ENCODE measurements around the gene NUPR1. TPM values are rescaled to one million over a fixed set of nuclear protein-coding genes. Genes with fewer than 3 reads are reported as not detected.
A peak's percentile ranks its signal among the peaks of the same experiment; 100 is the strongest.

Gene NUPR1
- total and polyA plus RNA-seq, 2 of the 13 experiments (the other 11 are each of a cell fraction or from before 2014, with no cell fraction given) = 18.0 to 25.6 TPM

- TF ChIP-seq SNAPC4 (CRISPR knock-in tag; IDR thresholded peaks at IDR 0.05) (peak; percentile 82; the same call in 1 of the 2 replicates), TCF7L2 (IDR thresholded peaks at IDR 0.05; ENCODE audit: low read depth, low read length) (no peak), POLR2G (IDR thresholded peaks at IDR 0.05; ENCODE audit: low read depth, low read length) (peak; percentile 99), BORCS8-MEF2B (CRISPR knock-in tag; IDR thresholded peaks at IDR 0.05) (peak; percentile 98), ZNF790 (CRISPR knock-in tag; IDR thresholded peaks at IDR 0.05; ENCODE audit: borderline replicate concordance) (peak; percentile 97), ZNF34 (CRISPR knock-in tag; IDR thresholded peaks at IDR 0.05; ENCODE audit: borderline replicate concordance) (peak; percentile 76; the same call in 1 of the 2 replicates), GATA4 (IDR thresholded peaks at IDR 0.05; ENCODE audit: borderline replicate concordance, low read depth) (peak; percentile 87), RBM22 (optimal IDR thresholded peaks at IDR 0.05; ENCODE audit: low read length) (no peak), ZNF7 (CRISPR knock-in tag; IDR thresholded peaks at IDR 0.05) (no peak), DMTF1 (CRISPR knock-in tag; IDR thresholded peaks at IDR 0.05) (0 out of 2 replicates have a peak, but pooled peaks have one; percentile 92), ZNF629 (CRISPR knock-in tag; conservative IDR thresholded peaks at IDR 0.05) (0 out of 2 replicates have a peak, but pooled peaks have one; percentile 34)
- TF ChIP-seq, protein P1, sequence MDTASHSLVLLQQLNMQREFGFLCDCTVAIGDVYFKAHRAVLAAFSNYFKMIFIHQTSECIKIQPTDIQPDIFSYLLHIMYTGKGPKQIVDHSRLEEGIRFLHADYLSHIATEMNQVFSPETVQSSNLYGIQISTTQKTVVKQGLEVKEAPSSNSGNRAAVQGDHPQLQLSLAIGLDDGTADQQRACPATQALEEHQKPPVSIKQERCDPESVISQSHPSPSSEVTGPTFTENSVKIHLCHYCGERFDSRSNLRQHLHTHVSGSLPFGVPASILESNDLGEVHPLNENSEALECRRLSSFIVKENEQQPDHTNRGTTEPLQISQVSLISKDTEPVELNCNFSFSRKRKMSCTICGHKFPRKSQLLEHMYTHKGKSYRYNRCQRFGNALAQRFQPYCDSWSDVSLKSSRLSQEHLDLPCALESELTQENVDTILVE (CRISPR knock-in tag; IDR thresholded peaks at IDR 0.05) = peak; percentile 83; the same call in 1 of the 2 replicates
- TF ChIP-seq, protein P2, sequence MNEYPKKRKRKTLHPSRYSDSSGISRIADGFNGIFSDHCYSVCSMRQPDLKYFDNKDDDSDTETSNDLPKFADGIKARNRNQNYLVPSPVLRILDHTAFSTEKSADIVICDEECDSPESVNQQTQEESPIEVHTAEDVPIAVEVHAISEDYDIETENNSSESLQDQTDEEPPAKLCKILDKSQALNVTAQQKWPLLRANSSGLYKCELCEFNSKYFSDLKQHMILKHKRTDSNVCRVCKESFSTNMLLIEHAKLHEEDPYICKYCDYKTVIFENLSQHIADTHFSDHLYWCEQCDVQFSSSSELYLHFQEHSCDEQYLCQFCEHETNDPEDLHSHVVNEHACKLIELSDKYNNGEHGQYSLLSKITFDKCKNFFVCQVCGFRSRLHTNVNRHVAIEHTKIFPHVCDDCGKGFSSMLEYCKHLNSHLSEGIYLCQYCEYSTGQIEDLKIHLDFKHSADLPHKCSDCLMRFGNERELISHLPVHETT (CRISPR knock-in tag; conservative IDR thresholded peaks at IDR 0.05) = peak; percentile 81
These were observed 15.2 kb upstream of the NUPR1 start, which contains the start of gene SGF29 (continued) for GRCh38 chr16:28553776-28554633.
